ENCODE data around the gene ZNF77.
"Not testable (repeated sequence)": the region's sequence is repeated elsewhere in the genome, so short reads cannot be mapped to it uniquely, and the experiment has no call there.

ZNF77 gene

DNA sequence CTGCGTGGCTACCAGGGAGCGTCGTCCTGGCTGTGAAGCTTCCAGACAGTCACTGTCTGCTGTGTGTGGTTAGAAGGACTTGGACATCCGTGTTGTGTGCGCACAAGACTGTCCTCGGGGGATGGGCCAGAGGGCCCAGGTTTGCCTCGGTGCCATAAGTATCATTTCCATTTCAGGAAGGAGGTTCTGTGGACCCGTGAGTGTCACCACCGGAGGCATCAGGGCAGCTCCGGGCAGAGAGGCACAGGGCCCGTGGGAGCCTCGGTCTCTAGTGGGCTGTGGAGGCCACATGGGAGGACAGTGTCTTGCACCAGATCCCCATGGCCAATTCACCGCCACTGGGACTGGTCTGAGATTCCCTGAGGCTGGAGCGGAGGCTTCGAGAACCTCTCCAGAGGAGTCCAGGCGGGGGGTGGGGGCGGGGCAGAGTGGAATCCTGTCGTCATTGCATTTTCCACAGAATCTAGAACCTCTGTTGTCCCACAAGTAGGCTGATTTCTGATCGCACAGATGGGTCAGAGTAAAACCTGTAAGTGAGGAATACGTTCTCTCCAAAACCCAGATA lies 38.1 kb downstream of the ZNF77 start:
- DNase-seq: no peak

- no peak for DNase-seq
Measured at GRCh38 chr19:2905918-2906519, 38.8 kb downstream of the ZNF77 start.

DNA sequence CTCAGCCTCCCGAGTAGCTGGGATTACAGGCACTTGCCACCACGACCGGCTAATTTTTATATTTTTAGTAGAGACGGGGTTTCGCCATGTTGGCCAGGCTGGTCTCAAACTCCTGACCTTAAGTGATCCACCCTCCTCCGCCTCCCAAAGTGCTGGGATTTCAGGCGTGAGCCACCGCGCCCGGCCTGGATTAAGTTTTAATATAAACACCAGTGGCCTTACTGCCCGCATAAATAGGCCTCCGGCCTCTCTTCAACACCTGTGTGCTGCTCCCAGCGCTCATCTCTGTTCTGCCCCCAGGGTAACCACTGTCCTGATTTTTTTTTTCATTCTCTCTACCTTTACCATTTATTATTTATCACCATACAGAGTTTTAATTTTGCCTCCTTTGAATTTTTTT lies 41.4 kb downstream of the ZNF77 start:
- DNase-seq: not testable (repeated sequence)

DNA sequence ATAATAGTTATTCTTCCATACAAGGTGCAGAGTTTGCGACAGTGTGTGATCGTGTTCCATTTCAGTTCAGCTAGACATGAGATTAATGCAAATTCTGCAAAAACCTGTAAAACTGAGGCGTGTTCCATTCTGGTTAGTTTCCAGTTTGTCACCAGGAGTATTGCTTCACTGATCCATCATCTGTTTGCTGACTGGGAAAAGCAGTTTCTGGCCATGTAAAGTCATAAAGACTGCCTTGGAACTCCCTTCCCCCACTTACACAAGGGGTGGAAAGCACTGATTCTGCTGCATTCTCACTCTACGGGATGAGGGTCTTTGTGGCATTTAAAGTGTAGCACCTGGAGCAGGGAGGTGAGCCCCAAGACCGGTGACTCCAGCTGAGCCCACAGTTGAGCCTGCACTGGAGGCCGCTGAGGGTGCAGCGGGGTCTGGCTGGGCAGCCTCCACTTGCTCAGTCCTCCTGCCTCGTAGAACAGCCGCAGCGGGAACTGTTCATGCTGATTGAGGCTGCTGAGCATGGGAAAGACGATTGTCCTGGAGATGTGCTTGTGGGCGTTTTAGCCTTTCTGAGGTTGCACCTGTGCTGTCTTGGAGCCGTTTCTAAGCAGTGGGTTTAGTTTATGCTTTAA lies 42.1 kb downstream of the ZNF77 start:
- DNase-seq: no peak

DNA sequence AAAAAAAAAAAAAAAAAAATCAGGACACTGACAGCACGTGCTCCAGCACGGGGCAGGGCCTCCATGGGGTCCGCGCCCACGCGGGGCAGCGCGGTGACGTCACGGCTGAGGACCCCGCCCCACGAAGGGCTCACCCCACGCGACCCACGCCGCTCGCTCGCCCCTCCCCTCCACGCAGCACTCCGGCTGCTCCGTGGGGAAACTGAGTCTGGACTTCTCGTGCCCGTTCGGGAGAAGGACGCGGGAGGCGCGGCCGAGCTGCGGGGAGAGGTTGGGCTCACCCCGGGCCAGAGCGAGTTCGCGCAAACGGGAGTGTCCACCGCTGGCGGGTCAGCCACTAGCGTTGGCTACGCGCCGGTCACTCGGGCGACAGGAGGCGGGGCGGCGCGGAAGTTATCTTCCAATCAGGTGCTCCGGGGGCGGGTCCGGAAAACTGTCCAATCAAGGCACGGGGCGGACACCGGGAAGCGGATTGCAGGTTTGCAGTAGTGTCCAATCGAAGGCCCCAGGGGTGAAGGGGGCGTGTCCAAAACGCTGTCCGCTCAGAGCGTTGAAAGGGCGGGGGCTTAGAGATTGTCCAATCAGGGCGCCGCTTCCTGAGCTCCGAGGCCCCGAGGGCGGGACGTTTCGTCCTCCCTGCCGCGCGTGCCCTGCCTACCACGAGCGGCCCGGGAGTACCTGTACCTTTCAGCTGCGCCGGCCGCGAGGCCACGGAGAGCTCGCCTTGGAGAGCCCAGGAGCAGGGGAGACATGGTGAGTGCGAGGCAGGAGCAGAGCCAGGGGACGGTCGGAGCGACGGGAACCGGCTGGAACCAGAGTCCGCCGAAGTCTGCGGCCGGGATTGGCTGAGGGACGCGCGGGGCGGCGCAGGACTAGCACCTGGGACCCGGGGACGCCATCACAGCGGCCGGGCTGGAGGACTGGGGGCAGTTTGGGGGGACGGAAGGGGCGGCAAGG lies 44.2 kb downstream of the ZNF77 start, which contains the start of gene ZNF57:
Gene ZNF57, plus strand, starts transcription at position 633 of the 957 bp plus-strand sequence. Its CDS starts 118 bp downstream, at position 751.
- DNase-seq: peak; percentile 98

GRCh38 chr19:2896694-2897093 lies 48.1 kb downstream of the ZNF77 start:
- no peak for DNase-seq

GRCh38 chr19:2890531-2890930 lies 54.2 kb downstream of the ZNF77 start:
- not testable (repeated sequence) for DNase-seq

GRCh38 chr19:2888731-2889224 lies 56.0 kb downstream of the ZNF77 start:
- DNase-seq: peak; percentile 43 to 51

GRCh38 chr19:2887391-2887914 lies 57.3 kb downstream of the ZNF77 start:
- DNase-seq: no peak

DNA sequence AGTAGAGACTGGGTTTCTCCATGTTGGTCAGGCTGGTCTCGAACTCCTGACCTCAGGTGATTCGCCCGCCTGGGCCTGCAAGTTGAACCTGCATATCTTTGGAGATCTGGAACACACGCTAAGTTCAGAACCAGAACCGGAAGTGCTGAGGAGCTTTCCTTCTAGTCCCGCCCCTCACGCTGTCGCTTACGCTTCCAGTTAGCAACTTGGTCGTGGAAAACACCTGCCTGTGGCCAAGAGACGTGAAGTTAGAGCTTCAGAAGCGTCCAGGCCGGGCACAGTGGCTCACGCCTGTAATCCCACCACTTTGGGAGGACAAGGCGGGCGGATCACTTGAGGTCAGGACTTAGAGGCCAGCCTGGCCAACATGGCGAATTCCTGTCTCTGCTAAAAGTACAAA lies 59.0 kb downstream of the ZNF77 start:
- no peak for DNase-seq

GRCh38 chr19:2883686-2884439 lies 60.9 kb downstream of the ZNF77 start:
- DNase-seq: no peak
